ENCODE measurements around the gene CYBB. TPM values are rescaled to one million over a fixed set of nuclear protein-coding genes. Genes with fewer than 3 reads are reported as not detected.

CYBB gene
- 0.01 to 0.09 TPM (median 0.03 TPM) in 5 replicates for total RNA-seq (2022; extraction: Qiagen RNA extraction)

DNA sequence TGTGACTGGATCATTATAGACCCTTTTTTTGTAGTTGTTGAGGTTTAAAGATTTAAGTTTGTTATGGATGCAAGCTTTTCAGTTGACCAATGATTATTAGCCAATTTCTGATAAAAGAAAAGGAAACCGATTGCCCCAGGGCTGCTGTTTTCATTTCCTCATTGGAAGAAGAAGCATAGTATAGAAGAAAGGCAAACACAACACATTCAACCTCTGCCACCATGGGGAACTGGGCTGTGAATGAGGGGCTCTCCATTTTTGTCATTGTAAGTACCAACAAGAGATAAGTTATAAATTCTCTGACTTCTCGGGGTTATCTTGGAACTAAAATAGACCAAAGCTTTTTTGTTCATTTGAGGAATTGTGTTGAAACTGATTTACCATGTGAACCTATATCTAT, at the start of gene CYBB:
CYBB (plus strand) TSS at position 203 of the 400 bp plus-strand sequence; CDS start at position 222, 19 bp downstream.

DNA sequence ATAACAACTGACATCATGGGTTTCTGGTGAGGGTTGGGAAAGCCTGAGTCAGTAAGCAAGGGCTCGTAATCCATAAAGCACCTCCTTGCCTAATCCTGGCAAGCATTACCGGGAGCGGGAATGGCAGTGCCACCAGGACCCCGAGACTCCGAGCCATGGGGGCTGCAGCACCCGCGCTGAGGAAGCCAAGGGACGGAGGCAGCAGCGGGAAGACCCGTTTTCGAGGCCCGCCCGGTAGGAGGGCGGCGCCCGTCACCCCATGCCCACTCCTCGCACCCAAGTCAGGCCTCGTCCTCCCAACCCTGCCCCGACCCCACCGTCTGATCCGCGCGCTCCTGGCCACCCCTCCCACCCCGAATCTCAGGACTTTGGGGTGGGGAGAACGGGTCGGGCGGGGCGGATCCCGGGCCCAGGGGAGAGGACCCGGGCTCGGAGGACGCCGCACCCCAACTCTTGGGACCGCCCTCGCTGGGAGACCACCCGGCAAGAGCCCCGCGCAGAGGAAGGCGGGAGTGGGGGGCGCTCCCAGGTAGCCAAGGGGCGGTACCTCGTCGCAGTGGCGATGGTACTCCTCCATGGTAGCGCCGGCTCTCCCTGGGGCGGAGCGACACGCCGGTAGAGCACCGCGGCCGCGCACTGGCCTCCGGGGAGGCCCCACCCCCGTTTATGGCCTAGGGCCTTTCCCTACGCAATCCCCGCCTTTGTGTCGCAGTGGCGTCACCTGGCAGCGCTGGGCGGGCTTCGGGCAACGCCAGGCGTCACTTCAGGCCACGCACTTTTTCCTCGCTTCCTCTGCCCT, 67.3 kb downstream of the CYBB start, which contains the start of gene DYNLT3:
DYNLT3 (minus strand) TSS at position 638 of the 799 bp plus-strand sequence; CDS start at position 577, 61 bp downstream.

Other genes starting within 250 kb of the CYBB start
- gene LANCL3, start 208.4 kb upstream of the CYBB start, total RNA-seq (2022; extraction: Qiagen RNA extraction): 0.01 to 0.03 TPM (median 0.02 TPM) in 4 of 5 replicates, not detected in the other
- gene XK, start 94.3 kb upstream of the CYBB start, total RNA-seq (2022; extraction: Qiagen RNA extraction): 0.29 to 0.45 TPM (median 0.40 TPM) in 5 replicates
- gene DYNLT3, start 67.5 kb downstream of the CYBB start, total RNA-seq (2022; extraction: Qiagen RNA extraction): 14.3 to 19.4 TPM (median 17.4 TPM) in 5 replicates
- gene SYTL5, start 226.5 kb downstream of the CYBB start, total RNA-seq (2022; extraction: Qiagen RNA extraction): 0.23 to 0.31 TPM (median 0.26 TPM) in 5 replicates

Data from A549 treated with AZD2906 at 1 μM for 4 hours (cell line).